HL-60 (cell line): ENCODE results near the gene LRSAM1.
A peak's percentile ranks its signal among the peaks of the same experiment; 100 is the strongest.

Experiments used
- DNase-seq, 2 experiments: peaks; one replicate each; pipeline ENCODE4 v3.0.0-alpha.2; 2010 to 2020; ENCODE audit warnings: low read depth in 1 of 2, low spot score in 1 of 2
- H3K27ac ChIP-seq: fragments of 250-450 bp; sonication (Bioruptor Pico); replicated peaks from 2 replicates; pipeline ENCODE4 v1.5.1; 2020; ENCODE audit warnings: mild to moderate bottlenecking, moderate library complexity
- H3K27me3 ChIP-seq: fragments of 250-450 bp; sonication (Bioruptor Pico); 2 replicates; pipeline ENCODE4 v1.5.1; 2021; ENCODE audit warnings: mild to moderate bottlenecking, moderate library complexity; ENCODE audit not compliant: insufficient read depth, poor library complexity, severe bottlenecking
- H3K4me3 ChIP-seq: replicated peaks from 2 replicates; pipeline ENCODE4 v1.5.1; 2011; ENCODE audit warnings: mild to moderate bottlenecking, control low read depth, low read length; ENCODE audit not compliant: insufficient read depth
- CTCF ChIP-seq: IDR thresholded peaks from one replicate; pipeline ENCODE4 v1.5.1; 2011; ENCODE audit warnings: low read length, control low read depth, inconsistent platforms; ENCODE audit not compliant: insufficient read depth
- GABPA ChIP-seq: IDR thresholded peaks from 2 replicates; pipeline ENCODE4 v1.6.1; 2012; ENCODE audit warnings: low read depth
- POLR2AphosphoS5 ChIP-seq: IDR thresholded peaks from 2 replicates; pipeline ENCODE4 v1.6.1; 2012; ENCODE audit warnings: low read depth
- REST ChIP-seq: IDR thresholded peaks from 2 replicates; pipeline ENCODE4 v1.6.1; 2012; ENCODE audit warnings: low read depth; ENCODE audit not compliant: insufficient replicate concordance
- SPI1 ChIP-seq: IDR thresholded peaks from 2 replicates; pipeline ENCODE4 v1.6.1; 2012; ENCODE audit warnings: low read depth, mild to moderate bottlenecking, borderline replicate concordance

LRSAM1 gene

GRCh38 chr9:127415657-127416056 is 35.7 kb upstream of the LRSAM1 start:
- no peak for DNase-seq
- H3K4me3 ChIP-seq: no peak overlapping the region
- H3K27ac ChIP-seq: no peak overlapping the region
- no peaks in the 10 kb centered on the region for H3K27me3 ChIP-seq
- TF ChIP-seq CTCF (no peak), GABPA (no peak), REST (no peak), SPI1 (no peak), POLR2AphosphoS5 (no peak)

GRCh38 chr9:127417131-127418036 is 33.9 kb upstream of the LRSAM1 start:
- no peak for DNase-seq
- Histone ChIP-seq H3K27me3 (no peaks in the 10 kb centered on the region), H3K4me3 (no peak overlapping the region), H3K27ac (no peak overlapping the region)
- TF ChIP-seq REST: no peak
- no peak for TF ChIP-seq CTCF
- no peak for TF ChIP-seq GABPA
- no peak for TF ChIP-seq SPI1
- no peak for TF ChIP-seq POLR2AphosphoS5

- Histone ChIP-seq H3K27me3 (no peaks in the 10 kb centered on the region), H3K27ac (no peak overlapping the region), H3K4me3 (no peak overlapping the region)
- DNase-seq: peak in 1 of 2 experiments; percentile 32
- TF ChIP-seq POLR2AphosphoS5: no peak
- TF ChIP-seq SPI1: no peak
- TF ChIP-seq REST: no peak
- TF ChIP-seq GABPA: no peak
- peak; percentile 17 for TF ChIP-seq CTCF
These were observed 33.3 kb upstream of the LRSAM1 start for GRCh38 chr9:127418037-127418471.
